Stomach (tissue), 4 donors: ENCODE measurements around the gene NXPH3.

Experiments used
- CTCF ChIP-seq, 7 experiments: fragments of 450-650 bp in 4 of 7; fragments of 200-600 bp in 3 of 7; sonication (generic) in 3 of 7; IDR thresholded peaks; one replicate each; pipeline ENCODE4 v1.5.1; 2016 to 2019; ENCODE audit warnings: antibody characterized with exemption in 7 of 7, control low read depth in 2 of 7, mild to moderate bottlenecking in 1 of 7
- EP300 ChIP-seq: sonication (generic); formaldehyde crosslinking; IDR thresholded peaks from one replicate; pipeline ENCODE4 v1.6.1; 2017; ENCODE audit warnings: antibody characterized with exemption
- POLR2A ChIP-seq, 4 donors: fragments of 450-650 bp; IDR thresholded peaks; one replicate each; pipeline ENCODE4 v1.6.1; 2016; ENCODE audit warnings: antibody characterized with exemption in 4 of 4, control low read depth in 2 of 4, mild to moderate bottlenecking in 1 of 4, moderate library complexity in 1 of 4

- TF ChIP-seq CTCF (IDR thresholded peaks at IDR 0.05): no peak
- no peak for TF ChIP-seq POLR2A (IDR thresholded peaks at IDR 0.05)
- TF ChIP-seq EP300: no peak
These were observed 25.7 kb upstream of the NXPH3 start for GRCh38 chr17:49549691-49550678.
